AG04450 (cell line): ENCODE data around the gene F2RL1. TPM values are rescaled to one million over a fixed set of nuclear protein-coding genes. Genes with fewer than 3 reads are reported as not detected.
A peak's percentile ranks its signal among the peaks of the same experiment; 100 is the strongest.
"Not testable (repeated sequence)": the region's sequence is repeated elsewhere in the genome, so short reads cannot be mapped to it uniquely, and the experiment has no call there.

Experiments
- CTCF ChIA-PET: fragments of 300-600, 350-600 bp; formaldehyde crosslinking; extraction: SDS; loops from one replicate; lab custom pipeline; 2022; ENCODE audit warnings: antibody characterized with exemption, inconsistent platforms; lab: Charles Lee
- POLR2A ChIA-PET: fragments of 350-600 bp; formaldehyde crosslinking; extraction: SDS; loops from one replicate; lab custom pipeline; 2021; ENCODE audit warnings: antibody characterized with exemption, inconsistent platforms; lab: Yijun Ruan, JAX
- DNase-seq: peaks from one replicate; pipeline ENCODE4 v3.0.0-alpha.2; 2011; ENCODE audit warnings: low read depth, low spot score
- H3K27ac ChIP-seq: one replicate; pipeline ENCODE4 v1.5.1; 2012; ENCODE audit warnings: low read depth, low read length, control low read depth
- H3K27me3 ChIP-seq: one replicate; pipeline ENCODE4 v1.6.0; 2012; ENCODE audit warnings: low read length; ENCODE audit not compliant: control insufficient read depth, insufficient read depth
- H3K4me3 ChIP-seq: 2 replicates; pipeline ENCODE4 v1.5.1; 2011; ENCODE audit warnings: mild to moderate bottlenecking, low read depth, low read length, control low read depth
- H3K9me3 ChIP-seq: 2 replicates; pipeline ENCODE4 v1.5.1; 2012; ENCODE audit warnings: low read length; ENCODE audit not compliant: control insufficient read depth, insufficient read depth
- polyA plus RNA-seq: library from polyadenylated mRNA; depleted of rRNA; stranded (reverse); fragments of >200 nt; gene quantifications from 2 replicates; pipeline ENCODE4 v1.2.3, GENCODE V29; 2011
- TF ChIP-seq, protein P1 (sequence below): IDR thresholded peaks from 2 replicates; pipeline ENCODE4 v1.5.1; 2011; ENCODE audit warnings: low read depth, low read length, control low read depth, inconsistent platforms

F2RL1 gene
- polyA plus RNA-seq, 1 experiment, result 11.0 TPM

DNA sequence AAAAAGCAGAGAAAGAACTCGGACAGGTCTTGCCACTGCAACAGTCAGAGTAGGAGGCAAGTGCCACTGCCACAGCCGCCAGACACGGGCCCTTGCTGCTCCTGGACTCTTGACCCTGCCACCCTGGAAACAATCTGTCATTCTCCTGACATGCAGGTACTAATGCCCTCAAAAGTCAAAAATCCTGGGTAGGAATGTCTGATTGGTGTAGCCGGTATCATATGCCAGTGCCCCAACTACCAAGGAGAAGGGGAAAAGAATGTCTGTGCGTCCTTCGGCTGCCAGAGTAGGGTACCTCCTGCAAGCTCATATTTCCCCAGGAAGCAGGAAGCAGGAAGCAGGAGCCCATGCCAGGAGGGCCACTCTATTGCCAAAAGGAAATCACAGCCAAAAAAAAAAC, 30.5 kb upstream of the F2RL1 start:
- H3K4me3 ChIP-seq, result no peak overlapping the region
- no peak overlapping the region for H3K27ac ChIP-seq
- ChIA-PET POLR2A (interaction anchor here (0.6 kb wide), 1 partner anchor 153 kb away, joined by 4 read pairs; no protein-coding TSS in a partner anchor), CTCF (interaction anchor here (1.1 to 1.7 kb wide), 3 partner anchors 13 to 188 kb away, joined by 3 to 12 read pairs (median 4); no protein-coding TSS in a partner anchor)
- TF ChIP-seq, protein P1, sequence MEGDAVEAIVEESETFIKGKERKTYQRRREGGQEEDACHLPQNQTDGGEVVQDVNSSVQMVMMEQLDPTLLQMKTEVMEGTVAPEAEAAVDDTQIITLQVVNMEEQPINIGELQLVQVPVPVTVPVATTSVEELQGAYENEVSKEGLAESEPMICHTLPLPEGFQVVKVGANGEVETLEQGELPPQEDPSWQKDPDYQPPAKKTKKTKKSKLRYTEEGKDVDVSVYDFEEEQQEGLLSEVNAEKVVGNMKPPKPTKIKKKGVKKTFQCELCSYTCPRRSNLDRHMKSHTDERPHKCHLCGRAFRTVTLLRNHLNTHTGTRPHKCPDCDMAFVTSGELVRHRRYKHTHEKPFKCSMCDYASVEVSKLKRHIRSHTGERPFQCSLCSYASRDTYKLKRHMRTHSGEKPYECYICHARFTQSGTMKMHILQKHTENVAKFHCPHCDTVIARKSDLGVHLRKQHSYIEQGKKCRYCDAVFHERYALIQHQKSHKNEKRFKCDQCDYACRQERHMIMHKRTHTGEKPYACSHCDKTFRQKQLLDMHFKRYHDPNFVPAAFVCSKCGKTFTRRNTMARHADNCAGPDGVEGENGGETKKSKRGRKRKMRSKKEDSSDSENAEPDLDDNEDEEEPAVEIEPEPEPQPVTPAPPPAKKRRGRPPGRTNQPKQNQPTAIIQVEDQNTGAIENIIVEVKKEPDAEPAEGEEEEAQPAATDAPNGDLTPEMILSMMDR, result no peak
- DNase-seq, result no peak
- H3K9me3 ChIP-seq, result no peaks in the 10 kb centered on the region
- H3K27me3 ChIP-seq, result no peaks in the 10 kb centered on the region

DNA sequence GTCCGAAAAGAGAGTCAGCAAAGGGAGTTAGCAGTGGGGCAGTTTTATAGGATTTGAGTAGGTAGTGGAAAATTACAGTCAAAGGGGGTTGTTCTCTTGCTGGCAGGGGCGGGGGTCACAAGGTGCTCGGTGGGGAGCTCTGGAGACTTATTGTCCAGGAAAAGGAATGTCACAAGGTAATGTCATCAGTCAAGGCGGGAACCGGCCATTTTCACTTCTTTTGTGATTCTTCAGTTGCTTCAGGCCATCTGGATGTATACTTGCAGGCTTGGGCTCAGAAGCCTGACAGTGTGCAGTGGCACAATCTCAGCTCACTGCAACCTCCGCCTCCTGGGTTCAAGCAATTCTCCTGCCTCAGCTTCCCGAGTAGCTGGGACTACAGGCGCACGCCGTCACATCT, 29.6 kb upstream of the F2RL1 start:
- H3K9me3 ChIP-seq, DNase-seq, H3K4me3 ChIP-seq, H3K27me3 ChIP-seq, POLR2A ChIA-PET: not testable (repeated sequence)
- CTCF ChIA-PET, result interaction anchor here (0.7 to 2.7 kb wide), 4 partner anchors 13 to 189 kb away, joined by 3 to 11 read pairs (median 4); no protein-coding TSS in a partner anchor
- H3K27ac ChIP-seq, result peak overlapping the region; percentile 96

DNA sequence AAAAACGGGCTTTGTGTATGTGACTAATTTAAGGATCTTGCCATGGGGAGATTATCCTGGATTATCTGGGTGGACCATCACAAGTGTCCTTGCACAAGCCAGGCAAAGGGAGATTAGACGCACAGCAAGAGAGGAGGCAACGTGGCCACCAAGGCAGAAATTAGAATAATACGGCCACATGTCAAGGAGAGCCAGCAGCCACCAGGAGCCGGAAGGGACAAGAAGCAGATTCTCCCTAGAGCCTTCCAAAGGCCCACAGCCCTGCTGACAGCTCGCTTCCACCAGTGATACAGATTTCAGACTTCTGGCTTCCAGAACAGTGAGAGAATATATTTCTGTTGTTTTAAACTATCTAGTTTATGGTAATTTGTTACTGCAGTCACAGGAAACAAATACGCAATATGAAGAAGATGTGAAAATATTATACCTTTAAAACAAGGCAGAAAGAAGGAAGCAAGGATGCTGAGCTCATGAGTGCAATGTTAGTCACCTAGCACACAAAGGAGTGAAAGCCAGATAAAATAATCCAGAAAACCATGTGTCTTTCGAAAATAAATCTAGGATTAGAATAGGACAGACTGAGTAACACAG, 28.7 kb upstream of the F2RL1 start:
- ChIA-PET POLR2A (interaction anchor here (0.5 to 2.4 kb wide), 9 partner anchors 15 to 1927 kb away, joined by 3 to 33 read pairs (median 4); partner anchors contain the start of genes AGGF1 and WDR41), CTCF (interaction anchor here (0.6 to 2.7 kb wide), 5 partner anchors 16 to 190 kb away, joined by 3 to 19 read pairs (median 5); no protein-coding TSS in a partner anchor)
- no peak overlapping the region for H3K4me3 ChIP-seq
- no peaks in the 10 kb centered on the region for H3K9me3 ChIP-seq
- peak overlapping the region; percentile 96 for H3K27ac ChIP-seq
- TF ChIP-seq, protein P1, result no peak
- no peaks in the 10 kb centered on the region for H3K27me3 ChIP-seq
- no peak for DNase-seq

DNA sequence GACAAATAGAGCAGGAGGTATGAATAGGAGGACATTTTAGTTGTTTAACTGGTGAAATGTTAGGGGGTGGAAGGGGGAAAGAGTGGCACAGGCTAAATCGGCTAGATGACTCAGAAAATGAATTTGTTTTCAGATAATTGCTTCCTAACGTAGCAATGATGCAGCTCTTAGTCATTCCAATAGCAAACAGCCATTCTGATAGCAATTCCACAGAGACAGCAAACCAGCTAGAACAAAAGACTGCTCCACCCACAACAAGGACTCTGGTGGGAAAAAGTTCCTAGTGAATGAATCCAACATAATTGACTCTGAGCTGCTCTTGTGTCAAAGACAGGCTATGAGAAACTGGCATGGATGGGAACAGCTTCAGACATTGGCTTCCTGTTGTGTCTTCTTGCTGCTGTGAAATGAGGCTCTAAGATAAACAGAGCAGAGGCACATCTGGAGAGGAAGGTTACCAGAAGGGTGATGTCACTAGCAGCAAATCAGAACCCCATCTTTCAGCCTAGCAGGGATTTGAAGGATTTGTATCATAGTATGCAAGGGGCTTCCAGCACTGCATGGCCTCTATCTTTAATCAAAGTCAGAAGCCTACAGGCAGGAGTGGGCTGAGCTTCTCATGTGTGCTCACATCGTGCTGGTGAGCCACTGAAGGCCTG, 28.1 kb upstream of the F2RL1 start:
- Histone ChIP-seq H3K27me3 (no peaks in the 10 kb centered on the region), H3K27ac (peak overlapping the region; percentile 96), H3K4me3 (no peak overlapping the region), H3K9me3 (no peaks in the 10 kb centered on the region)
- CTCF ChIA-PET, result interaction anchor here (0.6 to 2.7 kb wide), 4 partner anchors 16 to 191 kb away, joined by 3 to 19 read pairs (median 7); no protein-coding TSS in a partner anchor
- DNase-seq, result peak; percentile 94
- POLR2A ChIA-PET, result interaction anchor here (0.5 to 2.4 kb wide), 11 partner anchors 16 to 1928 kb away, joined by 3 to 33 read pairs (median 4); partner anchors contain the start of genes AGGF1 and WDR41
- TF ChIP-seq, protein P1, result no peak

DNA sequence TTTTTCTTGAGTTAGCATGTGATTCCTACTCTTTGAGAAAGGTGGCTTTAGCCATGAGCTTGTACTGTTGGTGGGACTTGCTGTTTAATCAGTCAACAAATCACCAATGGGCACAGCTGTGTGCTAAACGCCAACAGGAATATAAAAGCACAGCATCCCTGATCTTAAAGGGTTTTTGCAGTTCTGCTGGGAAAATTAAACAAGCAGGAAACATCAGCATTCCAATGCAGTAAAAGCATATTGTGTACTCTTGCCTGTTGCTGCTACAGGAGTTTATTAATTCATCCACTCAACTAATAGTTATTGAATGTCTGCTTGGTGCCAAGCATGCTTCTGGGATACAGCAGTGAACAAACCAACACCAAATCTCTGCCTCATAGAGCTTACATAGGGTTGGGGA, 27.4 kb upstream of the F2RL1 start:
- CTCF ChIA-PET, result interaction anchor here (2.6 to 2.7 kb wide), 2 partner anchors 17 to 189 kb away, joined by 11 to 19 read pairs; no protein-coding TSS in a partner anchor
- Histone ChIP-seq H3K9me3 (no peaks in the 10 kb centered on the region), H3K4me3 (no peak overlapping the region), H3K27me3 (no peaks in the 10 kb centered on the region), H3K27ac (peak overlapping the region; percentile 96)
- TF ChIP-seq, protein P1, result no peak
- POLR2A ChIA-PET, result interaction anchor here (1.0 to 2.4 kb wide), 4 partner anchors 15 to 102 kb away, joined by 3 to 33 read pairs (median 4); no protein-coding TSS in a partner anchor
- no peak for DNase-seq
